GM12878 (cell line): Measurements from ENCODE around the gene PTPRN2. TPM values are rescaled to one million over a fixed set of nuclear protein-coding genes. Genes with fewer than 3 reads are reported as not detected.

Experiments used
- ATAC-seq: fragments of 200-7000 bp; cut with Tn5 transposase; 3 replicates; pipeline ENCODE4 v1.9.1; 2020; ENCODE audit warnings: mild to moderate bottlenecking, moderate library complexity
- BruUV-seq: library from RNA; stranded (reverse); fragments of 400-500 nt; replicated peaks from 2 replicates; lab custom pipeline; 2021; lab: Mats Ljungman, UMichigan
- CTCF ChIA-PET: fragments of 300-600 bp; sonication (Branson Sonifier 250); formaldehyde crosslinking; extraction: SDS; loops from one replicate; lab custom pipeline; 2021; ENCODE audit warnings: inconsistent platforms; lab: Yijun Ruan, JAX
- POLR2A ChIA-PET: fragments of 350-600 bp; formaldehyde crosslinking; extraction: SDS; loops from one replicate; lab custom pipeline; 2021; ENCODE audit warnings: inconsistent platforms; lab: Charles Lee
- RAD21 ChIA-PET: fragments of 300-600 bp; sonication (Branson Sonifier 250); formaldehyde crosslinking; loops from one replicate; lab custom pipeline; 2023; ENCODE audit warnings: antibody characterized with exemption; ENCODE audit not compliant: unreplicated experiment; lab: Charles Lee
- SMC1A ChIA-PET: fragments of 300-600 bp; sonication (Branson Sonifier 250); formaldehyde crosslinking; loops from one replicate; lab custom pipeline; 2023; ENCODE audit not compliant: unreplicated experiment, uncharacterized antibody; lab: Charles Lee
- DNase-seq: peaks from one replicate; pipeline ENCODE4 v3.0.0-alpha.2; 2011; ENCODE audit warnings: low read depth, low spot score
- FAIRE-seq: peaks from 3 replicates; lab custom pipeline; 2011; peaks lifted over from hg19 to GRCh38; lab: Jason Lieb, UNC
- H2AFZ ChIP-seq: 2 replicates; pipeline ENCODE4 v1.6.0; 2011; ENCODE audit warnings: low read depth, low read length, control low read depth; ENCODE audit not compliant: control insufficient read depth
- H3K27ac ChIP-seq: 2 replicates; pipeline ENCODE4 v1.5.1; 2011; ENCODE audit warnings: control low read depth; ENCODE audit not compliant: control insufficient read depth, insufficient read depth
- H3K27me3 ChIP-seq, 2 experiments: replicated peaks in 1 of 2; 2 replicates each; pipeline versions ENCODE4 v1.6.0 to v1.6.1; 2011; ENCODE audit warnings: low read length in 1 of 2; ENCODE audit not compliant: control insufficient read depth in 2 of 2, insufficient read depth in 2 of 2
- H3K36me3 ChIP-seq, 2 experiments: 2 replicates each; pipeline ENCODE4 v1.5.1; 2011; ENCODE audit warnings: low read length in 1 of 2; ENCODE audit not compliant: control insufficient read depth in 2 of 2, insufficient read depth in 2 of 2
- H3K4me1 ChIP-seq: 2 replicates; pipeline ENCODE4 v1.6.1; 2011; ENCODE audit warnings: mild to moderate bottlenecking, low read length, moderate library complexity, mixed read lengths; ENCODE audit not compliant: control insufficient read depth, insufficient read depth
- H3K4me2 ChIP-seq: 2 replicates; pipeline ENCODE4 v1.6.0; 2011; ENCODE audit warnings: control low read depth; ENCODE audit not compliant: control insufficient read depth, insufficient read depth
- H3K4me3 ChIP-seq: fragments of 200-600 bp; sonication (generic); 2 replicates; pipeline ENCODE4 v1.5.1; 2016
- H3K79me2 ChIP-seq: 2 replicates; pipeline ENCODE4 v1.6.0; 2011; ENCODE audit warnings: low read length; ENCODE audit not compliant: control insufficient read depth, insufficient read depth
- H3K9ac ChIP-seq: 2 replicates; pipeline ENCODE4 v1.8.0; 2011; ENCODE audit warnings: low read length, control low read depth, mixed read lengths; ENCODE audit not compliant: control insufficient read depth, insufficient read depth
- H3K9me3 ChIP-seq: replicated peaks from 3 replicates; pipeline ENCODE4 v1.5.1; 2011; ENCODE audit warnings: mild to moderate bottlenecking, low read length; ENCODE audit not compliant: control insufficient read depth, insufficient read depth
- H4K20me1 ChIP-seq: 2 replicates; pipeline ENCODE4 v1.6.0; 2011; ENCODE audit not compliant: control insufficient read depth, insufficient read depth
- ASH2L ChIP-seq: fragments of 300-600, 200-600 bp; sonication (generic); IDR thresholded peaks from 2 replicates; pipeline ENCODE4 v1.6.1; 2017; ENCODE audit warnings: low read depth, mild to moderate bottlenecking, borderline replicate concordance
- BCL11A ChIP-seq: IDR thresholded peaks from 2 replicates; pipeline ENCODE4 v1.6.1; 2011; ENCODE audit warnings: low read depth, low read length
- CEBPB ChIP-seq, 2 experiments: fragments of 150-350 bp in 1 of 2; IDR thresholded peaks; 2 replicates each; pipeline ENCODE4 v1.6.1; 2012 to 2014; ENCODE audit warnings: low read depth in 2 of 2, low read length in 2 of 2, borderline replicate concordance in 1 of 2, inconsistent platforms in 1 of 2
- CREB1 ChIP-seq: IDR thresholded peaks from 2 replicates; pipeline ENCODE4 v1.6.1; 2012; ENCODE audit warnings: low read depth, mild to moderate bottlenecking, inconsistent platforms
- DPF2 ChIP-seq: fragments of 450-650 bp; IDR thresholded peaks from 2 replicates; pipeline ENCODE4 v1.6.1; 2017; ENCODE audit warnings: mild to moderate bottlenecking
- ETV6 ChIP-seq, 2 experiments: fragments of 450-650 bp in 1 of 2; IDR thresholded peaks in 1 of 2; conservative IDR thresholded peaks in 1 of 2; 2 replicates each; pipeline ENCODE4 v1.6.1; 2014; ENCODE audit warnings: antibody characterized with exemption in 1 of 2, borderline replicate concordance in 1 of 2, low read depth in 1 of 2, mild to moderate bottlenecking in 1 of 2, moderate library complexity in 1 of 2
- GABPA ChIP-seq: IDR thresholded peaks from 2 replicates; pipeline ENCODE4 v1.6.1; 2014; ENCODE audit warnings: antibody characterized with exemption, low read depth, mild to moderate bottlenecking, inconsistent platforms
- KAT2A ChIP-seq: conservative IDR thresholded peaks from 2 replicates; pipeline ENCODE4 v1.6.1; 2011; ENCODE audit warnings: low read depth, low read length; ENCODE audit not compliant: control insufficient read depth
- MAX ChIP-seq: IDR thresholded peaks from 2 replicates; pipeline ENCODE4 v1.6.1; 2012; ENCODE audit warnings: low read depth, low read length, improper control_type of control experiment
- MYC ChIP-seq: IDR thresholded peaks from 2 replicates; pipeline ENCODE4 v1.6.1; 2011; ENCODE audit warnings: mild to moderate bottlenecking, low read length, moderate library complexity, inconsistent platforms; ENCODE audit not compliant: insufficient read depth, insufficient replicate concordance, insufficient read length, severe bottlenecking
- SKIL ChIP-seq: fragments of 450-650 bp; IDR thresholded peaks from 2 replicates; pipeline ENCODE4 v1.6.1; 2017; ENCODE audit warnings: mild to moderate bottlenecking, low read depth, inconsistent platforms; ENCODE audit not compliant: poor library complexity, severe bottlenecking
- ZZZ3 ChIP-seq: IDR thresholded peaks from 2 replicates; pipeline ENCODE4 v1.6.1; 2011; ENCODE audit warnings: low read depth; ENCODE audit not compliant: control insufficient read depth, insufficient read length
- WGBS: methylation state at CpG from one replicate; pipeline ENCODE4 v1.1.6; 2016; ENCODE audit warnings: low lambda C conversion rate; ENCODE audit not compliant: insufficient replicate concordance, insufficient coverage; ENCODE audit errors: missing lambda C conversion rate; 5-methylcytosine and 5-hydroxymethylcytosine counted together
- in situ Hi-C: fragments of 300-500 bp; cut with MboI; formaldehyde crosslinking; loops from 9 replicates; pipeline ENCODE4 v1.14.3; 2018; ENCODE audit warnings: mixed read lengths
- intact Hi-C: fragments of 100-400 bp; cut with micrococcal nuclease; formaldehyde crosslinking; loops from one replicate; pipeline ENCODE4 v1.14.2; 2022; ENCODE audit not compliant: unreplicated experiment
- polyA plus RNA-seq, 11 experiments: library from polyadenylated mRNA; depleted of rRNA in 4 of 11; unstranded in 6 of 11; stranded (reverse) in 5 of 11; fragments of >200 nt; fragmentation: Nextera tagmentation in 4 of 11; fragmentation: Illumina TruSeq in 1 of 11; extraction: Ambion mirVana in 4 of 11; extraction: Trizol in 1 of 11; gene quantifications; 1 replicate in 1 of 11; 2 replicates in 10 of 11; pipeline versions ENCODE4 v1.2.1 to v1.2.3, GENCODE V29; 2011 to 2016; ENCODE audit warnings: inconsistent platforms in 2 of 11, missing spikeins in 2 of 11, low read depth in 1 of 11
- total RNA-seq, 4 experiments: library from RNA; depleted of rRNA in 3 of 4; stranded (reverse); fragments of >200 nt in 3 of 4; fragmentation: Illumina TruSeq in 1 of 4; extraction: Trizol in 1 of 4; gene quantifications; 2 replicates each; pipeline versions ENCODE4 v1.2.1 to v1.2.3, GENCODE V29; 2013 to 2021

Gene PTPRN2
- total and polyA plus RNA-seq, 10 of the 15 experiments (the other 5 are each of a cell fraction or from before 2014, with no cell fraction given), result 5.4 TPM; not detected in 9

GRCh38 chr7:157581740-157582139 lies 1005.9 kb downstream of the PTPRN2 start:
- Histone ChIP-seq H3K79me2 (no peaks in the 10 kb centered on the region), H4K20me1 (no peaks in the 10 kb centered on the region), H3K27ac (no peak overlapping the region), H3K4me2 (no peak overlapping the region), H3K4me1 (no peaks in the 10 kb centered on the region), H3K27me3 (no peaks in the 10 kb centered on the region), H3K9ac (no peak overlapping the region), H3K4me3 (no peak overlapping the region), H2AFZ (no peak overlapping the region), H3K9me3 (no peaks in the 10 kb centered on the region; the same call in 2 of the 3 replicates), H3K36me3 (no peaks in the 10 kb centered on the region)
- WGBS, result 24% methylated on average over 15 of the region's 15 CpGs
- TF ChIP-seq KAT2A (no peak), MYC (no peak), ASH2L (no peak), CEBPB (IDR thresholded peaks at IDR 0.05; ENCODE audit: borderline replicate concordance in 1 of 2, low read depth in 2 of 2, low read length in 2 of 2) (no peak), CREB1 (no peak), DPF2 (no peak), SKIL (no peak), MAX (no peak), GABPA (no peak), ZZZ3 (no peak), ETV6 (conservative IDR thresholded peaks at IDR 0.05 in 1 of 2, IDR thresholded peaks at IDR 0.05 in 1 of 2; ENCODE audit: borderline replicate concordance in 1 of 2, low read depth in 1 of 2) (no peak), BCL11A (no peak)
- ChIA-PET POLR2A (no interaction called here), CTCF (no interaction called here), SMC1A (no interaction called here), RAD21 (no interaction called here)
- in situ Hi-C loops (no loop called here), intact Hi-C loops (no loop called here)
- FAIRE-seq, result no peak
- no peak for DNase-seq
- no peak for ATAC-seq
- no TSS peak for BruUV-seq
